Measurements from ENCODE around the gene DIP2C. TPM values are rescaled to one million over a fixed set of nuclear protein-coding genes. Genes with fewer than 3 reads are reported as not detected.
"Not testable (repeated sequence)": the region's sequence is repeated elsewhere in the genome, so short reads cannot be mapped to it uniquely, and the experiment has no call there.

Gene DIP2C
- total RNA-seq, 1 experiment from 2014 or later, result 1.6 TPM

DNA sequence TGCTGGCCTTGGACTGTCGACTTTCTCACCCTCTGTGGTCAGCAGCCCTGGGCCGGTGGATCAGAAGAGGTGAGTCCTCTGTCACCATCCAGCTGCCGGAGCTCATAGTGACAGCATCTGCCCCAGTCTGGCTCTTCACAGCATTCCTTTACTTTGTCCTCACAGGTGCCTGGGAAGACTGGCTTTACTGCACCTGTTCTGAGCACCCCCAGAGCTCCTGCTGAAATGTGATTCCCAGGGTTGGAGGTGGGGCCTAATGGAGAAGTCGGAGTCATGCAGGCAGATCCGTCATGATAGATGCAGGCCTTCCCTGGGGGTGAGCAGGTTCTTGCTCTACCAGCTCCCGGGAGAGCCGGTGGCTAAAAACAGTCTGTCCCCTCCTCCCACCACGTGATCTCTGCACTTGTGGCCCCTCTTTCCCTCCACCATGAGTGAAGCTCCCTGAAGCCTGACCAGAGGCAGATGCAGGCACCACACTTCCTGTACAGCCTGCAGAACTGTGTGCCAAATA is 382.7 kb downstream of the DIP2C start:
- no peak for DNase-seq (ENCODE audit: low spot score)

DNA sequence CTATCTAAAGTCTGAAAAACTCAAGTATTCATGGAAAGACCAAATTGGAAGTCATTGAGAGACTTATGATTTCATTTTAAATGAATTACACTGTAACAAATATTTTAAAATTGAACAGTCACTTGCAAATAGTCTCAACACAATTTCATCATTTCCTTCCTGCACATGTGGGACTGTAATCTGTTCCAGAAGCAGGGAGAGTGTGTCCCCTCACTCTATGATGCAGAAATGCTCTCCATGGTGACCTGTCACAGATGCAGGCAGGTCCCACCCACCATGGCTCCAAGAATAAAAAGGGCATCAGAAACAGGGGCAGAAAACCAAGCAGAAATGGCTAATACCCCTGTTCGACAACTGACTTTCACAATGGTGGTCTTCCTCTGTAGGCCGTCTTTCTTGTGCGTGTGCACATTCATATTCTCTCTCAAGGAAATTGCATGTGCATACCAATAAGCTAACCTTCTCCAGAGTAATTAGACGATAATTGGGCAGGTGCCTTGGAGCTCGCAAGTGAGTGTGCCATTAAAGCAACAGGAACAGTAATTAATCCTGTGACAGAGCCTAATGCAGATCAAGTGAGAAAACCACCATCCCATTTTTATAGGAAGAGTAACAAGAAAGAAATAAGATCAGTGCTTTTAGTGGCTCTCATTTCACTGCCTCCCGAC is 383.3 kb downstream of the DIP2C start:
- no peak for DNase-seq (ENCODE audit: low spot score)

DNA sequence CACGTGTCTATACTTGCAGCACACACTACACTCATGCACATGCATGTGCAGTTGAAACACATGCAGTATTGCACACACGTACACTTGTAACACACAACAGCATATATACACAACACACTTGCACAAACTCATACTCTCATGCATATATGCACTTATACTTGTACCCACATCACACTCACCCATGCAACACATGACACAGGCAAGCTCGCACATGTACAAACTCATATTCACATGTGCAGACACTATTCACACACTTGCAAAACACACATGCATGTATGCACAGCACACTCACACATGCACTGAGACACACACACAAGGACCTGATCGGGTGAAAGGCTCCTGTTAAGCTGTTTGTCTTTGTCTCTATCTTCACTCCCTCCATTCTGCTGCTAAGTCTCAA is 384.4 kb downstream of the DIP2C start:
- no peak for DNase-seq (ENCODE audit: low spot score)

DNA sequence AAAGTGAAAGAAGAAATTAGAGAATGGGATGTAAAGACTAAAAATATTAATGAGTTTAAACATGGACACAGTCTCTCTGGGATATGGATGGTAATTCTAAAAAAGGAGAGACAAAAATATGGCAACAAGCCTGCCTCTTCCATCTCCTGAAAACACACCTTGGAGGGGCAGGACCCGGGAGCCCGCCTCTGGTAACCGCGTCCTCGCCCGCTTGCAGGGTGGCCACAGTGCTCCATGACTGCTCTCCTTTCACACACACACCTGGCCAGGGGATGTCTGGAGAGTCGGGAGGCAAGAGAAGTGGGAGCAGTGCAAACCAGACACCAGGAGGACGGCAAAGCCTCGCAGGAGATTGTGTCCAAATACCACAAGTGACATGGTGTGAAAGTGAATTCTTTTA is 387.9 kb downstream of the DIP2C start:
- DNase-seq (ENCODE audit: low spot score), result no peak

DNA sequence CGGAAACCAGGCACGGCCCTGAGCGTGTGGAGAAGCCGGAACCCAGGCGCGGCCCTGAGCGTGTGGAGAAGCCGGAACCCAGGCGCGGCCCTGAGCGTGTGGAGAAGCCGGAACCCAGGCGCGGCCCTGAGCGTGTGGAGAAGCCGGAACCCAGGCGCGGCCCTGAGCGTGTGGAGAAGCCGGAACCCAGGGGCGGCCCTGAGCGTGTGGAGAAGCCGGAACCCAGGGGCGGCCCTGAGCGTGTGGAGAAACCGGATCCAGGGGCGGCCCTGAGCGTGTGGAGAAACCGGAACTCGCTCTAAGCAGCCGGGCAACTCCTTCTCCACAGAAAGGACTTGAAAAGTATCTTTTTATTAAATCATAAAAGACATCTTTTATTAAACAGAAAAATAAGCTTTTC is 388.9 kb downstream of the DIP2C start:
- not testable (repeated sequence) for DNase-seq (ENCODE audit: low spot score)

DNA sequence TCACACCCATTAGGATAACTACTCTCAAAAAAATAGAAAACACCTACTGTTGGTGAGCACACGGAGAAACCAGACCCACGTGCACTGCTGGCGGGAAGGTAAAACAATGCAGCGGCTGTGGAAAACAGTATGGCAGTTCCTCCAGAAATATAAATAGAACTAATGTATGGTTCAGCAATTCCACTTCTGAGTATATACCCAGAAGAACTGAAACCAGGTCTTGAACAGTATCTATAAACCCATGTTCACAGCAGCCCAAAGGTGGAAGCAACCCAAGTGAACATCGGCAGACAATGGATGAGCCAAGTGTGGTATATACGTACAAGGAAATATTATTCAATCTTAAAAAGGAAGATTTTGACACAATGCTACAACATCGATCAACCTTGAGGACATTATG is 389.5 kb downstream of the DIP2C start:
- DNase-seq (ENCODE audit: low spot score), result no peak

DNA sequence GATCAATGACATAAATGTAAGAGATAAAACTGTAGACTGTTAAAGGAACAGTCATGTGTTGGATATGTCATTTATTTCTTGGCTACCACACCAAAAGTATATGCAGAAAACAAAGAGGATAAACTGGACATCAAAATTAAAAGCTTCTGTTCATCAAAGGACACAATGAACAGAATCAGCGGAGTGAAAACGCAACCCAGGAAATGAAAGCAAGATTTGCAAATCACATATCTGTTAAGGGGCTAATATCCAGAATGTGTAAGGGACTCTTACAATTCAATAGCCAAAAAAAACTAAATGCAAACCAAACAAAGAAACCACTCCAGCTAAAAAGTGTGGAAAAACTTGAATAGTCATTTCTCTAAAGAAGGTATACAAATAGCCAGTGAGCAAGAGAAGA is 390.0 kb downstream of the DIP2C start:
- no peak for DNase-seq (ENCODE audit: low spot score)

DNA sequence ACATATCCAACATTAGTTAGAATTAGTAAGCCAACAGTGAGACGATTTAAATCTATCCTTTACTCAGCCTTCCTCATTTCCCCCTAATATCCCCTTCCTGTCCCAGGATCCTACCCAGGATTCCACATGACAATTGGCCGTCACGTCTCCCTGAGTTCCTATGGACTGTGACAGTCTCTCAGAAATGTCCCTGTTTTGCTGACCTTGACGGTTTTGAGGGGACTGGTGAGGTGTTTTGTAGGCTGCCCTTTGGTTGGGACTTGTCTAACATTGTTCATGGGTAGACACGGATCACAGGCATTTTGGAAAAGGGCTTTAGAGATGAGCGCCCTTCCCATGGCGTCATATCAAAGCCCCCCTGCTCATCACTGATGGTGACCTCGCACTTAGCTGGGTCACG is 391.4 kb downstream of the DIP2C start:
- DNase-seq (ENCODE audit: low spot score), result no peak

DNA sequence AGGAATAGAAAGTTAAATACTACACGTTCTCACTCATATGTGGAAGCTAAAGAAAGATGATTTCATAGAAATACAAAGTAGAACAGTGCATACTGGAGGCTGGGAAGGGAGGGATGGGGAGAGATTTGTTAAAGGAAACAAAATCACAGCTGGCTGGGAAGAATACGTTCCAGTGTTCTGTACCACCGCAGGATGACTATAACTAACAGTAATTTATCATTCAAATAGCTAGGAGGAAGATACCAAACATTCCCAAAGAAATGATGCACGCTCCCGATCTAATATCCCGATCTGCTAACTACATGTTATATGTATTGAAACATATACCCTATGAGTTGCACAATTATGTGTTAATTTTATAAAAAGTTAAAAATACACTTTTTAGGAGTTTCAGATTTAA is 391.9 kb downstream of the DIP2C start:
- no peak for DNase-seq (ENCODE audit: low spot score)

DNA sequence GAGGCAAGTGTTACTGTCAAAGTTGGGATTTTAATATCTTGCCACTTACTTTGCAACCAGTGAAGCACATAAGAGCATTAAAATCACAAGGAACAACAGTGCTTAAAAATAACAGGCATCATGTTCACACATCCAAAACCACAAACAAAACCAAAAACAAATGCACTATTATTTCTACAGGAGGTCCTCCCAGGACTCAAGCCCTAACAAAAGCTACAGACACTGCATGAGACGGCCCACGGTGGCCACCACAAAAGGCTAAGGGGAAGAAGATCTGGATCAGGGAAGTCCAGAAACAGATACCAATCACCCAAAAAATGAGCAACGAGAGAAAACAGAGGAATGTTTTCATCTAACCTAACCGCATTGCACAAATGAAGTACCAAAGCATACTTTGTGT is 395.8 kb downstream of the DIP2C start:
- no peak for DNase-seq (ENCODE audit: low spot score)

DNA sequence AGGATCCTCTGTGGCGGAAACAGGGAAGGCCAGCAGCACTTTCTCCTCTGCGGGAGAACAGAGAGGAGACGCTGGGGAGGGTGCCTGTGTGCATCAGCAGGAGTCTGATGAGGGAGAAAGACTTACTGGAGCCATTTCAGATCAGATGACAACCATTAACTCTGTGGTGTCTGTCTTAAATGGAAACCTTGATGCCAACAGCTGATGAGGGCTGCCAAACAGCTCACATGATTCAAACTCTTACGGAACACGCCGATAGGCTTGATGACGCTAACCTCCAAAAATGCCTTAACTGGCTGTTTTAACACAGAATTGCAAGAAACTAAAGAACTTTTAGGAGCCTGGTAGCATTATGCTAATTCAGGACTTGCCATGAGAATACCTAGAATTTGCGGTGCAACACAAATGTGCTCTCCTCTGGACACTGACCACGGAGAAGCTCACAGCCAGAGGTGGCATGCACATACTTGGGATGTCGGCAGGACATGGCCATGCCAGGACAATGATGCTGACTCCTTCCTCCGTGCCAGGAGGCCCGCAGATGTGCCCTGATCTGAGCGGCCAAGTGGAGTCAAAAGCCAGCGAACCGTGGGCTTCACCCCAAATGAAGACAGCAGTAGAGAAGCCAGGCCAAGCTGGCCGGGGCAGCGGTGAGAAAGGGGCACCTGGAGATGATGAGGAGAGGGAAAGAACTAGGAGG is 399.3 kb downstream of the DIP2C start:
- no peak for DNase-seq (ENCODE audit: low spot score)

DNA sequence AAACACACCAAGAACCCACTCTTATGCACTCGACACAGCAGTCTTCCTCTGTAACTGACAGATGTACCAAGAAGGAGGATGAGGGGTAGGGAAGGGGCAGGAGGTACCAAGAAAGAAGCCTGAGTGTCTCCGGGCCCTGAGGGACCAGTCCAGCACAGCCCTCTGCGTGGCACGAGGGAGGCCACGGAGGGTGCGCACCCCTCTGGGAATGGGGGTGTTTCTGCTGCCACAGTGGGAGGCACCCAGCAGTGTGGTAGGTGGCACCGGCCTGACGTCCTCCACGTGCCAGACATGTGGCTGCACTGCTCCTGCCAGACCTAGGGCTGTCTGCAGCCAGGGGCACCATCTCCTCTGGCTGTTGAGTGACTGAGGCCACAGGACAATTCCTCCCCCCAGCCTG is 399.9 kb downstream of the DIP2C start:
- no peak for DNase-seq (ENCODE audit: low spot score)

DNA sequence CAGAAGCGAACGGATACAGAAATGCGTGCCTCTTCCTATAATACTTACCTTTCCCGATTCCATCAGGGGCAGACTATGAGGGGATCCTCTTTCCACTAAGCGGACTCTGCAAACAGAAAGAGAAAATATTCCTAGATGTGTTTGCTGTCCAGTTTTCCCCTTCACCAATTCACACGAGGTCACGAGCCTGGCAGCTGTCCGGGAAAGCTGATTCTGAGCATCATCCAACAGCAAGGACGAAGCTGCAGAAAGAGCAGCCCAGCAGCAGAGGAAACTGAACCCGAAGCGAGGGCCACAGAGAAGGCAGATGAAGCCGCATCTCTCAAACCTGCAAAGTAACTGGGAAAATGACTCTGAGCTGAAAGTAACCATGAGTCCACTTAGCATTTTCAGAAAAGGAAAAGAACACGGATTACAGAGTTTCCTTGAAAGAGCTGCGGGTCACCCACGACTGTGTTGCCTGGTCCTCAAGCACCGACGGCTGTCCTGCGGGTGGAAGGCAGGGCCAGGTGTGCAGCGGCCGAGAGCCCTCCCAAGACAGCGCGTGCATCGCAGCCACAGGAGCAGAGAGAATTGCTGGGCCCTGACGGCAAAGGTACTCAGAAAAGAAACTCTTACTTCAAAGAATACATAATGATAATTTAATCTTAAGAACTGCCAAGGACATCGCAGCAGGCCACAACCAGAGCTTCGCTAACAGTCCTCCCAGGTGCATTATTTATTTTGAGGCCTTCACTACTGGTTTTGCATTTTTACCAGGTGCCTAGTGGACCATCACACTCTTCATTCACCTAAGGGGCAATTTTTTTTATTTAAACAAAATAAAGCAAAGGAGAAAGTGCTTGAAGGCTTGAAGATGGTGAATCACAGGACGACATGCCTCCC is 400.9 kb downstream of the DIP2C start:
- no peak for DNase-seq (ENCODE audit: low spot score)

DNA sequence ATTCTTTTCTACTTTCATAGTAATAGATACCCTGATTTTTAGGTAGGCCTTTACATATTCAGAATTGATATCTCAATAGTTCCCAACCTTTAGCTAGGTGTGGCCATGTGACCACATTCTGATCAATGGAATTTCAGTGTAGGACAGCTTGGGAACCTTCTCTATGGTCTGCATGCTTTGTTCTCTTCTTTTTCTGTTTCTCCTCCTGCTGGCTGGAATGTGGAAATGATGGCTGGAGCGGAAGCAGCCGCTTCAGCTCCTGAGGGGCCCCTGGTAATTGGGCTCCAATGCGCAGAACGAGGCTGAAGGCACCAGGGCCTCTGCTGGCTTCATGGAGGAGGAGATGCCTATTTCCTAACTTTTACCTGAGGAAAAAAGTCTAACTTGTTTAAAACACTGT is 401.7 kb downstream of the DIP2C start:
- DNase-seq (ENCODE audit: low spot score), result peak; percentile 54

DNA sequence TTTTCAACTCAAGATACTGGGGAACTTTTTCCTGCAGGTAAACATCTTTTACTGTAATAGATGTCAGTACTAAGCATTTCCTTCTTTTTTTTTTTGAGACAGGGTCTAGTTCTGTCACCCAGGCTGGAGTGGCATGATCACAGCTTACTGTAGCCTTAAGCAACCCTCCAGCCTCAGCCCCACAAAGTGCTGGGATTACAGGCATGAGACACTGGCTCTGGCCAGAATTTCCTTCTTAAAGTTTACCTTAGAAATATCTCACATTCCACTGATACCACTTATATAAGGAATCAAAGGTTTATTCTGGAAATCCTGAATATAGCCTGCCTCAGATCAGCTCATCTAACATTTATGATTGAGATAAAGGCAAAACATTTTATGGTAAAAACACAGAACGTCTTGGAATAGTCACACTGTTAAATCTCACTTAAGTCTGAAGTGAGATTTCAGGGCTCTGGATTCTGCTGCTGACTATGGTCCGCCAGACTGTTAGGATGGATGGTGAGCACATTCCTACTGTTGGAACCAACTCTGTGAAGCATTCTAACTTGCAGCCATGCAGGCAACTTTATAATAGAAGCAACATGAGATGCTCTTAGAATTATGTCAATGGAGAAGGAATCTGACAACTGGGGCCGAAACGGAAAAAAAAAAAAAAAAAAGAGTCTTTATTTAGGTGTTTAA is 402.3 kb downstream of the DIP2C start:
- DNase-seq (ENCODE audit: low spot score), result no peak

DNA sequence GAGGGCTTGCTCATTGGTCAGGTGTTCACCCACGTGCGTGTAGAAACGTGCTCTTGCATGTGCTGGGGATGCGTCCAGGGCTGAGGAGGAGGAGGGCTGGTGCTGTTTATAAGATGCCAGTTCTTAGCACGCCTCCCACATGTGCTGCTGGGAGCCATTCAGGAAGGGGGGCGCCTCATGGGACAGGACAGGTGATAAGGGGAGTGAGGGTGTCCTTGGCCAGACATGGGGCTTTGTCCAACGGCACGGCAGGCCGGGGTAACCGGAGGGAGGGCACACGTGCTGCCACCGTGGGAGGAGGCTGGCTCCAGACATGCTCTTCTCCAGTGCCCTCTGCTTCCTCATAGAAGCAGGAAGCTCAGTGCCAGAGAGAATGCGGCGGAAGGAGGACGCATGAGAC is 404.3 kb downstream of the DIP2C start:
- DNase-seq (ENCODE audit: low spot score), result no peak

DNA sequence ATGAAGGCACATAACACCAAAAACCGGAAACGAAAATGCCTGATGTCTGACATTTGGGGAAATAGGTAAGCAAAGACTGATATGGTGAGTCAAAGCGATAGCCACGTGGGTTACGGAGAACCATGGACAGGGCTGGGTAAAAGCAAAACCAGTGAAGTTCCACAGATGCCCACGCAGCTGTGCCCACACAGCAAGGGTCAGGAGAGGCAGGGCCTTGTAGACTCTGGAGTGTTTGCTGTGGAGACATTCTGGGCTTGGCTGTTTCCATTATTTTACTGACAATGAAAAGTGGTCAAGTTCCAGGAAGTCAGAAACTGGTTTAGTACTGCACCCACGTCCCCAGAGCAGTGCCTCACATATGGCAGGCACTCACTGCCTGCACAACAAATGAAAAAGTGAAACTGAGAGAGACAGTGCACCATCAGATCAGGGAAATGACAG is 405.5 kb downstream of the DIP2C start:
- DNase-seq (ENCODE audit: low spot score), result no peak

DNA sequence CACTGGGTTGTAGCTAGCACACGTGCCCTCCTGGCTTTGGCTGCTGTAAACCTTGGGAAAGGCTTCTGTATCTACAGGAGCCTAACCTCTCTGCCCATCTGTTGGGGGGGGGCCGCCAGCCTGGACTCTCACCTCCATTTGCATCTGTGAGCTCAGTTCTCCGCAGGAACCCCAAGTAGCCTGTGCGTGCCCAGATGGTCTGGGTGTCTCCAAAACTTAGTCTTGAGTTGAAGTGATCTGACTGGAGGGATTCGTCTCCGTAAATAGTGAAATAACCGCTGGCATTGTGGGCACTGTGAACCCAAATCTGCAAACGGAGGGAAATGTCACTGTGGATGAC is 406.4 kb downstream of the DIP2C start:
- DNase-seq (ENCODE audit: low spot score), result no peak

DNA sequence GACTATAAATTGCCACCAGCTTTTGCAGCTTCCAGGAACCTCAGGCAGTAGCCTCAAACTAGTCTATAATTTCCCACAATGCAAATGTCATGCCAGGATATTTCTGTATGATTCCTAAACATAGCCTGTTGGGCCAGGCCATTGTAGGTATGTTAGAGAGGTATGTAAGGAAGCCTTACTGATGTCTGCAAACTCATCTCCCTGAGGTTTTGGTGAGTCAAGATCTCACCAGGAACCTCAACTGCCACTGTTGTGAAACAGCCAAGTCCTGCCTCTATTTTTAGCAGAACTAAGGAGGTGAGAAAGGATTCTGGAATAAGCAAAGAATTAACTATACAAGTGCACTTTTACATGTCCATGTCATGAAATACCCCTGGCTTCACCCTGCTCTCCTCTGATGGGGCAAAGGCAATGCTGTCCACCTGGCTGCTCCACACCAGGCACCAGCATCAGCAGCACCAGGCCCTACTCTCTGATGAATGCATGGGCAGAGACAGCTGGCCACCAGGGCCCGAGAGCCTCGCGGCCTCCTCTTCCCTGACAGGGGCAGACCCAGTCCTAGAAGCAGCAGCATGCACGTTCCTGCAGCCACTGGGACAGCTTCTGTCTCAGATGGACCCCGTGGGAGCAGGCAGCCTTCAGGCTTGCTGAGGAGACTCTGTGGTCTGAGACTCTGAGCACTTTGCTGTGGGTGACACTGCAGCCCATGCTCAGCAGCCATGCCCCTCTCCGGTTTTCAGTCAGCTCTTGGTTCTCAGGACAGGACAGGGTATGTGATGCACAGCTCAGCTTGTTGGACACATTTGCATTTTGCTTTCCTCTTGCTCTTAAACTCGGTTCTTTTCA is 407.0 kb downstream of the DIP2C start:
- no peak for DNase-seq (ENCODE audit: low spot score)

DNA sequence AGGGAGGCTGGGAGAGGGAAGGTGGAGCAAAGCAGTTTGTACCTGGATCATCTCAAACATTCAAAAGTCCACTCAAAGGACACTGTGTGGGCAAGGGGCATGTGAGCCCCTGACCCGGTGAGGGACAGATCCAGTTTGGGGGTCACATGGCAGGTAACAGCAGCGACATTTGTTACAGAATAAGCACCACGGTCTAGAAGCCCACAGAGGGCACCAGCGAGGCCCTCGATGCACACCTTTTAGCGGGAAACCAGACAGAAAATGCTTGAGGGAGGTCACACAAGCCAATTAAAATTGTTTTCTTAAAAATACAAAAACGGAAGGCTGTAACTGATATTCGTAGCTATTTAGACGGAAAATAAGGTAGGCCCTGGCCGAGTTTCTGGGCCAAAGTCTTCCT is 409.8 kb downstream of the DIP2C start:
- DNase-seq (ENCODE audit: low spot score), result peak; percentile 6

DNA sequence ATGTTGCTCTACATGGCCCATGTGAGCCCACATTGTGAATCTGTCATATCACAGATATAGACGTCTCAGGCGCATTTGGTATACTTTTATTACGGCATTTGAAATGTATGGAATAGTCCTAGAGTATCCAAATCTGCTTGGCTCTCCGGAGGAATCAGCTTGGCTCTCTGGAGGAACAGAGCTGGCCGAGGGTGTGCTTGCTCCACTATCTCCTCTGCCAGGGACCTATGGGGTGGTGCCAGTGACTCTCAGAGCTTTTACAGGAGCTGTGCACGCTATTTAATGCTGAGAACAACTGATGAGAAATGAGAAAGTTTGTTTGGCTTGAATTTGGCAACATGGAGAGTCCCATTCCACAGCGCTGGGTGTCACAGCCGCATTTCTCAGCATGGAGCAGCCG is 410.2 kb downstream of the DIP2C start:
- DNase-seq (ENCODE audit: low spot score), result no peak

Measured in HT-29 (cell line).